Measurements from ENCODE around the gene CHST1. TPM values are rescaled to one million over a fixed set of nuclear protein-coding genes. Genes with fewer than 3 reads are reported as not detected.

Gene CHST1
- total RNA-seq, 1 donor from 2014 or later = 59.2 TPM

GRCh38 chr11:45659818-45660160, 5.6 kb downstream of the CHST1 start:
- no peaks in the 10 kb centered on the region for H3K36me3 Mint-ChIP-seq (ENCODE audit: unreplicated experiment)
- H3K4me3 Mint-ChIP-seq (ENCODE audit: unreplicated experiment) = peak overlapping the region; percentile 52
- H3K4me1 Mint-ChIP-seq (ENCODE audit: low read depth, unreplicated experiment) = peaks cover 52% of the 10 kb centered on the region
- peaks cover 7% of the 10 kb centered on the region for H3K27me3 Mint-ChIP-seq (ENCODE audit: unreplicated experiment)
- no peak for DNase-seq
- no peak for TF ChIP-seq CTCF (IDR thresholded peaks at IDR 0.05; ENCODE audit: partially characterized antibody, unreplicated experiment)
- peaks cover 9% of the 10 kb centered on the region for H3K9me3 Mint-ChIP-seq (ENCODE audit: unreplicated experiment)
- peak overlapping the region; percentile 93 for H3K27ac Mint-ChIP-seq (ENCODE audit: unreplicated experiment)

GRCh38 chr11:45659031-45659817, 6.2 kb downstream of the CHST1 start:
- peaks cover 7% of the 10 kb centered on the region for H3K27me3 Mint-ChIP-seq (ENCODE audit: unreplicated experiment)
- peaks cover 9% of the 10 kb centered on the region for H3K9me3 Mint-ChIP-seq (ENCODE audit: unreplicated experiment)
- peaks cover 54% of the 10 kb centered on the region for H3K4me1 Mint-ChIP-seq (ENCODE audit: low read depth, unreplicated experiment)
- DNase-seq = no peak
- no peaks in the 10 kb centered on the region for H3K36me3 Mint-ChIP-seq (ENCODE audit: unreplicated experiment)
- peak overlapping the region; percentile 52 for H3K4me3 Mint-ChIP-seq (ENCODE audit: unreplicated experiment)
- peak overlapping the region; percentile 75 for H3K27ac Mint-ChIP-seq (ENCODE audit: unreplicated experiment)
- no peak for TF ChIP-seq CTCF (IDR thresholded peaks at IDR 0.05; ENCODE audit: partially characterized antibody, unreplicated experiment)

GRCh38 chr11:45658292-45658991, 7.0 kb downstream of the CHST1 start:
- peak; percentile 82 for DNase-seq
- H3K27me3 Mint-ChIP-seq (ENCODE audit: unreplicated experiment) = peaks cover 7% of the 10 kb centered on the region
- H3K4me3 Mint-ChIP-seq (ENCODE audit: unreplicated experiment) = no peak overlapping the region
- peaks cover 11% of the 10 kb centered on the region for H3K9me3 Mint-ChIP-seq (ENCODE audit: unreplicated experiment)
- no peak for TF ChIP-seq CTCF (IDR thresholded peaks at IDR 0.05; ENCODE audit: partially characterized antibody, unreplicated experiment)
- H3K27ac Mint-ChIP-seq (ENCODE audit: unreplicated experiment) = peak overlapping the region; percentile 75
- H3K36me3 Mint-ChIP-seq (ENCODE audit: unreplicated experiment) = no peaks in the 10 kb centered on the region
- peaks cover 55% of the 10 kb centered on the region for H3K4me1 Mint-ChIP-seq (ENCODE audit: low read depth, unreplicated experiment)

GRCh38 chr11:45657496-45658260, 7.7 kb downstream of the CHST1 start:
- Mint-ChIP-seq H3K36me3 (ENCODE audit: unreplicated experiment) (no peaks in the 10 kb centered on the region), H3K4me1 (ENCODE audit: low read depth, unreplicated experiment) (peaks cover 58% of the 10 kb centered on the region), H3K27me3 (ENCODE audit: unreplicated experiment) (peaks cover 11% of the 10 kb centered on the region), H3K27ac (ENCODE audit: unreplicated experiment) (peak overlapping the region; percentile 66), H3K4me3 (ENCODE audit: unreplicated experiment) (no peak overlapping the region), H3K9me3 (ENCODE audit: unreplicated experiment) (peaks cover 14% of the 10 kb centered on the region)
- no peak for DNase-seq
- TF ChIP-seq CTCF (IDR thresholded peaks at IDR 0.05; ENCODE audit: partially characterized antibody, unreplicated experiment) = no peak
